GM12892 (cell line): Measurements from ENCODE around the gene SLC38A10.

Source experiments
- POLR2A ChIP-seq: IDR thresholded peaks from 2 replicates; pipeline ENCODE4 v1.6.1; 2011; ENCODE audit warnings: low read depth, low read length, control low read depth
- POLR2AphosphoS5 ChIP-seq: IDR thresholded peaks from 2 replicates; pipeline ENCODE4 v1.6.1; 2011; ENCODE audit warnings: low read depth, low read length, control low read depth
- TAF1 ChIP-seq: IDR thresholded peaks from 2 replicates; pipeline ENCODE4 v1.6.1; 2011; ENCODE audit warnings: low read depth, mild to moderate bottlenecking, control low read depth, low read length, borderline replicate concordance

DNA sequence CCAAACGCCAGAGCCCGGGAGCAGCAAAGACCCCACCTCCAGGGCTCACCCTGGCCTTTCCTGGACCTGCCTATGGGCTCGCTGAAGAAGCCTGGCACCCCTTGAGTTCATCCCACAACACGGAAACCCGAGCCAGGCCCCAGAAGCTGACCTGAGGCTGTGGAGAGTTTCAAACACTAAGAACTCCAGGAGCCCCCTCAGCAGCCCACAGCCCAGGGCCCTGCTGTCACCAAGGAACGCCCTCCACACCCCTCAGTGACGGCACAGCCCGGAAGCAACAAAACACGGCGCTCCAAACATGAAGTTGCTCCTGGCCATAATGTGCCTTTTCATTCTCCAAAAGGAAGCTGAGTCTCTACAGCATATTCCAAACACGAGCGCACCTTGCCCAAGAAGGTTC is 9.2 kb downstream of the SLC38A10 start:
- TF ChIP-seq POLR2AphosphoS5 (no peak), POLR2A (no peak), TAF1 (no peak)
